Suprapubic skin (tissue), 3 donors: ENCODE results near the gene CAMK2G.

Experiments
- EP300 ChIP-seq: sonication (generic); formaldehyde crosslinking; IDR thresholded peaks from one replicate; pipeline ENCODE4 v1.6.1; 2017; ENCODE audit warnings: antibody characterized with exemption
- POLR2A ChIP-seq, 2 donors: fragments of 450-650 bp; IDR thresholded peaks; one replicate each; pipeline ENCODE4 v1.6.1; 2017; ENCODE audit warnings: antibody characterized with exemption in 2 of 2, mild to moderate bottlenecking in 2 of 2, moderate library complexity in 2 of 2
- TF ChIP-seq, protein P1 (sequence below), 2 donors: fragments of 200-600 bp in 1 of 2; fragments of 450-650 bp in 1 of 2; sonication (generic) in 1 of 2; IDR thresholded peaks; one replicate each; pipeline ENCODE4 v1.5.1; 2016 to 2019; ENCODE audit warnings: antibody characterized with exemption in 2 of 2, mild to moderate bottlenecking in 1 of 2, moderate library complexity in 1 of 2

DNA sequence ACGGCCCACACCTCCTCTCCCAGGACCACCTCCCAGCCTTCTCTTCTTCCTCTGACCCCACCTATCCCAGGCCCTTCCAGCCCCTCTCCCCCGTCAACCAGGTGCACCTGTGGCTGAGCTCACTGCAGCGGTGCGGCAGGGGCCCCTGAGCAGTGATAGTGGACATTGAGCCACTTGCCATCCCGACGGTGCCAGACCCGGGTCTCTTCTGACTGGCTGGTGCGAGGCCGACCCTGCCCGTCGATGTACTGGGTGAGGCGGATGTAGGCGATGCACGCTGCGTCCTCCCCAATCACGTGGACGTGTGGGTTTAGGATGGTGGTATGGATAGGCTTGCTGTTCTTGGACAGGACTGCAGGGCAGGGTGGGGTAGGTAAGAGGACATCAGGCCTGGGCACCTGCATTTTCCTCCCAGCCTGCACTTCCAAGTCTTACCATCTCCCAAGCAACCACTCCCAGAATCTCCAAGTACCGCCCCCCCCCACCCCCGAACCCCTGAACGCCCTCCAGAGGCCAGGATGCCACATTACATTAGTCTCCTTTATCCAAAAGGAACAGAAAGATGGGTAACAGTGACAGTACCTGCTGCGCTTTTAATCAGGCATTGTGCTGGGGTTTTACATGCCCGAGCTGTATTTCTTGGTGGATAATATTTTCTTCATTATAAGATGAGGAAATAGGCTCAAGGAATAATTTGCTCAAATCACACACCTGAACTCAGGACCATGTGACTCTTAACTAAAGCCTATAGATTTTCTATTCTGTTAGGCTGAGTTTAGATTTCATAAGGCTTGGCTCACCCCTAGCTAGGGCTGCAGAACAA lies 59.2 kb downstream of the CAMK2G start:
- TF ChIP-seq, protein P1, sequence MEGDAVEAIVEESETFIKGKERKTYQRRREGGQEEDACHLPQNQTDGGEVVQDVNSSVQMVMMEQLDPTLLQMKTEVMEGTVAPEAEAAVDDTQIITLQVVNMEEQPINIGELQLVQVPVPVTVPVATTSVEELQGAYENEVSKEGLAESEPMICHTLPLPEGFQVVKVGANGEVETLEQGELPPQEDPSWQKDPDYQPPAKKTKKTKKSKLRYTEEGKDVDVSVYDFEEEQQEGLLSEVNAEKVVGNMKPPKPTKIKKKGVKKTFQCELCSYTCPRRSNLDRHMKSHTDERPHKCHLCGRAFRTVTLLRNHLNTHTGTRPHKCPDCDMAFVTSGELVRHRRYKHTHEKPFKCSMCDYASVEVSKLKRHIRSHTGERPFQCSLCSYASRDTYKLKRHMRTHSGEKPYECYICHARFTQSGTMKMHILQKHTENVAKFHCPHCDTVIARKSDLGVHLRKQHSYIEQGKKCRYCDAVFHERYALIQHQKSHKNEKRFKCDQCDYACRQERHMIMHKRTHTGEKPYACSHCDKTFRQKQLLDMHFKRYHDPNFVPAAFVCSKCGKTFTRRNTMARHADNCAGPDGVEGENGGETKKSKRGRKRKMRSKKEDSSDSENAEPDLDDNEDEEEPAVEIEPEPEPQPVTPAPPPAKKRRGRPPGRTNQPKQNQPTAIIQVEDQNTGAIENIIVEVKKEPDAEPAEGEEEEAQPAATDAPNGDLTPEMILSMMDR (IDR thresholded peaks at IDR 0.05), result peak in 1 of 2 donors; percentile 31
- TF ChIP-seq EP300, result no peak
- no peak for TF ChIP-seq POLR2A (IDR thresholded peaks at IDR 0.05)
